Pancreas (tissue), 10 donors: ENCODE measurements around the gene VPS54. TPM values are rescaled to one million over a fixed set of nuclear protein-coding genes. Genes with fewer than 3 reads are reported as not detected.

Experiments
- ATAC-seq, 4 donors: fragments of 200-7000 bp; cut with Tn5 transposase; one replicate each; pipeline versions ENCODE4 v1.8.0 to v1.9.1; 2020; ENCODE audit warnings: mild to moderate bottlenecking in 4 of 4, moderate library complexity in 4 of 4
- DNase-seq, 6 donors: peaks; one replicate each; pipeline ENCODE4 v3.0.0-alpha.2; 2020
- FAIRE-seq: peaks from 2 replicates; lab custom pipeline; 2012; peaks lifted over from hg19 to GRCh38; lab: Jason Lieb, UNC
- H3K27ac ChIP-seq, 4 donors: fragments of 200-600 bp; sonication (generic); 1 replicate in 3 of 4; 2 replicates in 1 of 4; pipeline versions ENCODE4 v1.5.0 to v1.8.0; 2020
- H3K27me3 ChIP-seq, 4 donors: fragments of 200-600 bp; one replicate each; pipeline ENCODE4 v1.8.0; 2021
- H3K36me3 ChIP-seq, 3 donors: fragments of 200-600 bp; sonication (generic) in 1 of 3; one replicate each; pipeline versions ENCODE4 v1.5.0 to v1.8.0; 2020 to 2021
- H3K4me1 ChIP-seq, 3 donors: fragments of 200-600 bp; one replicate each; pipeline ENCODE4 v1.8.0; 2021
- H3K4me3 ChIP-seq, 4 donors: fragments of 200-600 bp; sonication (generic) in 2 of 4; one replicate each; pipeline versions ENCODE4 v1.5.0 to v1.8.0; 2020 to 2021
- H3K9me3 ChIP-seq, 4 donors: fragments of 200-600 bp; one replicate each; pipeline ENCODE4 v1.8.0; 2021
- WGBS, 2 donors: extraction: QIAGEN DNeasy Blood & Tissue Kit; methylation state at CpG; one replicate each; pipeline ENCODE4 v1.1.7; 2013; 5-methylcytosine and 5-hydroxymethylcytosine counted together
- intact Hi-C, 3 donors: fragments of 100-400 bp; cut with DNase I; formaldehyde crosslinking; loops; one replicate each; pipeline versions ENCODE4 v1.11.1 to v1.14.2; 2022
- polyA plus RNA-seq, 2 donors: library from polyadenylated mRNA; stranded (reverse); fragments of 200-250 nt; gene quantifications; one replicate each; pipeline ENCODE4 v1.2.3, GENCODE V29; 2013
- total RNA-seq, 6 donors: library from RNA; stranded (reverse); fragmentation: NEBNext Ultra II Directional in 4 of 6; extraction: Animal tissue kit (Norgen Biotek cat#: 25700) in 4 of 6; gene quantifications; one replicate each; pipeline versions ENCODE4 v1.2.1 to v1.2.4, GENCODE V29; 2021 to 2023
- TF ChIP-seq, protein P1 (sequence below), 4 donors: fragments of 200-600 bp; sonication (generic) in 3 of 4; IDR thresholded peaks; one replicate each; pipeline versions ENCODE4 v1.5.0 to v1.8.0; 2021; ENCODE audit warnings: antibody characterized with exemption in 4 of 4
- donor health status: healthy with polysubstance abuse.
- donor health status: DM: no; HTN: no; CAD: no; lungs with moderate emphysema.
- donor health status: DM: no; HTN: no; CAD: no.
- donor health status: control.
- donor health status: control.
- donor health status: Bipolar disorder and iron deficiency.
- donor health status: DM: yes; HTN: yes; CAD: no.
- donor health status: DM: no; HTN: no; CAD: no.
- donor health status: DM: no; HTN: no; CAD: no.
- donor health status: DM: yes; HTN: yes; CAD: no.

Gene VPS54
- total and polyA plus RNA-seq, 8 donors = 7.9 to 18.1 (median 13.0) TPM

DNA sequence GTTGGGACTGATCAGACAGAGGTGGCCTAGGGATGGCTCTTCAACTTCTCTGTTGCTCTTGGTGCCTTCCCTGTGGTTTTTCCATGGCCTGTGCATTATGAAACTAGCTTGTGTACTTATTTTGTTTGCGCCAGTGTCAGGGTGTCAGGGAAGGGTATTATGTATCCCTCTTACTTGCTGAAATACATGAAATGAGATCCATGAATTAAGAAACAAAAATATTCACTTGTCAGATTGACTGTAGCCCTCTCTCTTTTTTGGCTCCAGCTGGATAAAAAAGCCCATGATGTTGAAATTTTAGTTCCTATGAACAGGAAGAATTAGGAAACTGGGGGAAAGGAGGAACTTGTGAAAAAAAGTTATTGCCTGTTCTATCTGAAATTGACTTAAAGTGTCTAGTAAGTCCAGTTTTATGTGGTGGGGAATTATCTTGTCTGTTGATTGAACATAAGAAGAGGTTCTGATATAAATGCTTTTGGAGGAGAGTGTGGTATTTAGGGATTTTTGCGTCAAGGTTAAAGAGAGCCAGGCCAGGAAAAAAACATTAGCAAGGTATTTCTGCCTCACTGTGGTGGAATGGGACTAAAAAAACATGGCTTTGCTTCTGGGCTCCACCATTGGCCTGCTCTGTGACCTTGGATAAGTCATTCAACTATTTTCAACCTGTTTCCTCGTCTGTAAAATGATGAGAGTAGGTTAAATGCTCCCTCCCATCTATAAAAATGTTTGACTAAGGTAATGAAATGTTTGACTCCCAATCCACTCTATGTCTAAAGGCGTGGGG is 165.5 kb downstream of the VPS54 start:
- Histone ChIP-seq H3K9me3 (no peaks in the 10 kb centered on the region), H3K4me1 (peaks cover 8 to 30% (median 13%) of the 10 kb centered on the region in 3 donors), H3K36me3 (peaks cover 0 to 10% (median 0%) of the 10 kb centered on the region in 3 donors), H3K4me3 (no peak overlapping the region), H3K27ac (no peak overlapping the region), H3K27me3 (no peaks in the 10 kb centered on the region)
- intact Hi-C loops = no loop called here
- FAIRE-seq (no peak), DNase-seq (no peak), ATAC-seq (peak; percentile 37 to 61 (median 48))
- TF ChIP-seq, protein P1, sequence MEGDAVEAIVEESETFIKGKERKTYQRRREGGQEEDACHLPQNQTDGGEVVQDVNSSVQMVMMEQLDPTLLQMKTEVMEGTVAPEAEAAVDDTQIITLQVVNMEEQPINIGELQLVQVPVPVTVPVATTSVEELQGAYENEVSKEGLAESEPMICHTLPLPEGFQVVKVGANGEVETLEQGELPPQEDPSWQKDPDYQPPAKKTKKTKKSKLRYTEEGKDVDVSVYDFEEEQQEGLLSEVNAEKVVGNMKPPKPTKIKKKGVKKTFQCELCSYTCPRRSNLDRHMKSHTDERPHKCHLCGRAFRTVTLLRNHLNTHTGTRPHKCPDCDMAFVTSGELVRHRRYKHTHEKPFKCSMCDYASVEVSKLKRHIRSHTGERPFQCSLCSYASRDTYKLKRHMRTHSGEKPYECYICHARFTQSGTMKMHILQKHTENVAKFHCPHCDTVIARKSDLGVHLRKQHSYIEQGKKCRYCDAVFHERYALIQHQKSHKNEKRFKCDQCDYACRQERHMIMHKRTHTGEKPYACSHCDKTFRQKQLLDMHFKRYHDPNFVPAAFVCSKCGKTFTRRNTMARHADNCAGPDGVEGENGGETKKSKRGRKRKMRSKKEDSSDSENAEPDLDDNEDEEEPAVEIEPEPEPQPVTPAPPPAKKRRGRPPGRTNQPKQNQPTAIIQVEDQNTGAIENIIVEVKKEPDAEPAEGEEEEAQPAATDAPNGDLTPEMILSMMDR (IDR thresholded peaks at IDR 0.05) = no peak
- 69 to 75% methylated on average over 4 of the region's 4 CpGs for WGBS, 2 donors

DNA sequence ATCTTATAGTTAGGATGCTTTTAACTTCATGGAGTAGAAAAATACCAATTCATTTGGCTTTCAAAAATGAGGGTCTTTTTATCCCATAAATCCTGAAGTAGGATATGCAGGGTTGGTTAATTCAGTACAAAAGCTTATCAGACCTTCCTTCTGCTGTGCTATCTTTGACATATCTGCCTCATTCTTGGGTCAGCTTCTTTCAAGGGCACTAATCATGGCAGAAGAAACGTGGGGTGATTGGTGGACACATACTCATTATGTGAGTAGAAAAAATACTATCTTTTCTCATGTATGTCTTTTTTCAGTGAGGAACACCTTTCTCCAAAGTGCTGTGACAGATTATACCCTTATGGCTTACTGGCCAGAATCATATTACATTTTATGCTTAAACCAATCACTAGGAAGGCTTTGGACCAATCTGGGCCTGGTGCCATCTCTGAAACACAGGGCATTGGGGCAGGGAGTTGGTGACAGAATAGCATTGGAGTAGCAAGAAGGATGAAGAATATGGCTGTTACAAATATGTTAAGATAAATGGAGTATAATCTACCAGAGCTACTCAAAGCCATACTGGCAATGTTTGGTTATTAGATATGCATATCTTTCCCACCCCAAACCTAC is 167.4 kb downstream of the VPS54 start:
- Histone ChIP-seq H3K4me1 (peaks cover 8 to 31% (median 13%) of the 10 kb centered on the region in 3 donors), H3K27me3 (no peaks in the 10 kb centered on the region), H3K4me3 (no peak overlapping the region), H3K9me3 (no peaks in the 10 kb centered on the region), H3K36me3 (no peaks in the 10 kb centered on the region), H3K27ac (no peak overlapping the region)
- peak in 2 of 6 donors; percentile 37 to 47 for DNase-seq
- ATAC-seq = peak in 2 of 4 donors; percentile 57 to 59
- intact Hi-C loops = no loop called here
- no peak for FAIRE-seq
- TF ChIP-seq, protein P1 (IDR thresholded peaks at IDR 0.05) = no peak
- WGBS, 2 donors = 28 to 50% methylated on average over 1 of the region's 1 CpG

DNA sequence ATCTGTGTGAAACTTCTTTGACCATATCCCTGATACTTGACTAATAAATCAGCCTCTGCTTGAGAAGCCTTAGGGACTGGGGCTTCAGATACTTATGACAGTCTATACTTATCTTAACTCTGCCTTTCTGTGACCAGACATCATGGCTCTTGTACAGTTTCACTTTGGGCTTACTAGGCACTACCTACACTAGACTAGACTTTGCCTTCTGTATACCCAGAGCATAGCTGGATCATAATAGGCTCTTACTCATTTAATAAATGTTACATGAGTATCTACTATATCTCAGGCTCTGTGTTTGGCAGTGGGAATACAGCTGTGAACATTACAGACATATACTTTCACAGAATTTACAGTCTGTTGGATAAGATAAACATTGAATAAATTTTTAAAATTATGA is 168.6 kb downstream of the VPS54 start:
- intact Hi-C loops = no loop called here
- ATAC-seq (peak in 3 of 4 donors; percentile 23 to 30 (median 29)), FAIRE-seq (no peak), DNase-seq (no peak)
- Histone ChIP-seq H3K36me3 (no peaks in the 10 kb centered on the region), H3K9me3 (no peaks in the 10 kb centered on the region), H3K4me1 (peaks cover 8 to 32% (median 15%) of the 10 kb centered on the region in 3 donors), H3K27ac (no peak overlapping the region), H3K4me3 (no peak overlapping the region), H3K27me3 (no peaks in the 10 kb centered on the region)
- TF ChIP-seq, protein P1 (IDR thresholded peaks at IDR 0.05) = no peak

DNA sequence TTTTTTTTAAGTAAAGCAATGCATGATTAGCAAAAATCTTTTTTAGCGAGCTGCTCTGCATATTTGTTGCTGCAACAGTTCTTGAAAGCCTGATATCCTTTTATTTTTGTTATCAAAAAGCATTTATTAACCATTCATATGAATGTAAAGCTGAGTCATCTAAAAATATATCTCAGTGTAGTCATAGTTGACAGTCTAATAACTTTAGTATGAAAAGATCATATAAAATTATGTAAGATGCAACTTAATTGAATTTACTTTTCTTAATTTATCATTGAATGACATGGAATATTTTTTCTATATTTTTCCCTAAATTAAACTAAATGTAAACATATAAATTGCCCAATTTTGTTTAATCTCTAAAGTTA is 169.0 kb downstream of the VPS54 start:
- Histone ChIP-seq H3K4me3 (no peak overlapping the region), H3K36me3 (no peaks in the 10 kb centered on the region), H3K9me3 (no peaks in the 10 kb centered on the region), H3K4me1 (peaks cover 8 to 37% (median 18%) of the 10 kb centered on the region in 3 donors), H3K27me3 (no peaks in the 10 kb centered on the region), H3K27ac (no peak overlapping the region)
- no peak for ATAC-seq
- no peak for DNase-seq
- TF ChIP-seq, protein P1 (IDR thresholded peaks at IDR 0.05) = no peak
- intact Hi-C loops = no loop called here
- 66 to 87% methylated on average over 1 of the region's 1 CpG for WGBS, 2 donors
- no peak for FAIRE-seq
